Endothelial cell of umbilical vein (primary cell): Measurements from ENCODE around the gene CEP97. TPM values are rescaled to one million over a fixed set of nuclear protein-coding genes. Genes with fewer than 3 reads are reported as not detected.

Source experiments
- BruUV-seq: library from RNA; stranded (reverse); fragments of 400-500 nt; replicated peaks from 2 replicates; lab custom pipeline; 2021; lab: Mats Ljungman, UMichigan
- CTCF ChIA-PET: fragments of 300-600, 350-600 bp; sonication (Branson Sonifier 250); formaldehyde crosslinking; loops from one replicate; lab custom pipeline; 2021; ENCODE audit warnings: antibody characterized with exemption, inconsistent platforms; lab: Charles Lee
- POLR2A ChIA-PET: fragments of 300-600, 350-600 bp; sonication (Branson Sonifier 250); formaldehyde crosslinking; loops from one replicate; lab custom pipeline; 2021; ENCODE audit warnings: antibody characterized with exemption, inconsistent platforms; lab: Charles Lee
- DNase-seq: peaks from one replicate; pipeline ENCODE4 v3.0.0-alpha.2; 2011; ENCODE audit warnings: low read depth, low spot score
- FAIRE-seq: peaks from 2 replicates; lab custom pipeline; 2011; peaks lifted over from hg19 to GRCh38; lab: Jason Lieb, UNC
- H2AFZ ChIP-seq: 2 replicates; pipeline ENCODE4 v1.6.0; 2012; ENCODE audit warnings: low read depth, low read length, control low read depth, inconsistent platforms
- H3K27ac ChIP-seq: 2 replicates; pipeline ENCODE4 v1.5.1; 2011; ENCODE audit warnings: low read depth, mild to moderate bottlenecking, control low read depth, low read length, moderate library complexity; ENCODE audit not compliant: insufficient read depth
- H3K27me3 ChIP-seq, 2 experiments: 2 replicates each; pipeline versions ENCODE4 v1.6.0 to v1.6.1; 2011; ENCODE audit warnings: low read length in 2 of 2, mixed read lengths in 1 of 2; ENCODE audit not compliant: control insufficient read depth in 2 of 2, insufficient read depth in 2 of 2
- H3K36me3 ChIP-seq, 2 experiments: 2 replicates in 1 of 2; 3 replicates in 1 of 2; pipeline ENCODE4 v1.5.1; 2011; ENCODE audit warnings: low read length in 2 of 2, mild to moderate bottlenecking in 1 of 2, moderate library complexity in 1 of 2; ENCODE audit not compliant: control insufficient read depth in 2 of 2, insufficient read depth in 2 of 2; ENCODE audit errors: extremely low read depth in 1 of 2
- H3K4me1 ChIP-seq: 3 replicates; pipeline ENCODE4 v1.5.1; 2011; ENCODE audit warnings: mild to moderate bottlenecking, low read length; ENCODE audit not compliant: control insufficient read depth, insufficient read depth; ENCODE audit errors: extremely low read depth
- H3K4me2 ChIP-seq: 2 replicates; pipeline ENCODE4 v1.6.1; 2011; ENCODE audit warnings: low read length, control low read depth, mixed read lengths; ENCODE audit not compliant: insufficient read depth
- H3K4me3 ChIP-seq, 3 experiments: fragments of 200-600 bp in 1 of 3; sonication (generic), shearing (Covaris generic) in 1 of 3; replicated peaks in 1 of 3; 2 replicates each; pipeline ENCODE4 v1.5.1; 2011 to 2016; ENCODE audit warnings: control low read depth in 3 of 3, low read length in 3 of 3, mild to moderate bottlenecking in 2 of 3, inconsistent platforms in 1 of 3, low read depth in 1 of 3, moderate library complexity in 1 of 3; ENCODE audit not compliant: insufficient read depth in 1 of 3
- H3K79me2 ChIP-seq: 2 replicates; pipeline ENCODE4 v1.6.0; 2012; ENCODE audit warnings: low read length, inconsistent platforms; ENCODE audit not compliant: control insufficient read depth, insufficient read depth
- H3K9ac ChIP-seq: replicated peaks from 2 replicates; pipeline ENCODE3; 2011; ENCODE audit warnings: low read length, control low read depth; ENCODE audit not compliant: insufficient read depth; ENCODE audit errors: extremely low read depth
- H3K9me1 ChIP-seq: replicated peaks from 3 replicates; pipeline ENCODE4 v1.6.0; 2011; ENCODE audit warnings: mild to moderate bottlenecking, low read length; ENCODE audit not compliant: control insufficient read depth, insufficient read depth; ENCODE audit errors: extremely low read depth
- H3K9me3 ChIP-seq: replicated peaks from 2 replicates; pipeline ENCODE4 v1.5.1; 2012; ENCODE audit warnings: low read length, inconsistent platforms; ENCODE audit not compliant: control insufficient read depth, insufficient read depth
- H4K20me1 ChIP-seq: replicated peaks from 2 replicates; pipeline ENCODE3; 2011; ENCODE audit warnings: mild to moderate bottlenecking, low read length; ENCODE audit not compliant: control insufficient read depth, insufficient read depth; ENCODE audit errors: extremely low read depth
- EZH2 ChIP-seq: IDR thresholded peaks from 2 replicates; pipeline ENCODE4 v1.6.1; 2012; ENCODE audit warnings: borderline replicate concordance, low read depth, mild to moderate bottlenecking, moderate library complexity, low read length, inconsistent platforms; ENCODE audit not compliant: severe bottlenecking
- GATA2 ChIP-seq: IDR thresholded peaks from 2 replicates; pipeline ENCODE4 v1.7.0; 2011; ENCODE audit warnings: low read depth, mild to moderate bottlenecking, moderate library complexity, mixed read lengths, low read length; ENCODE audit not compliant: insufficient read length, insufficient read depth
- MAX ChIP-seq: IDR thresholded peaks from 2 replicates; pipeline ENCODE4 v1.6.1; 2011; ENCODE audit not compliant: insufficient read depth, insufficient read length
- POLR2AphosphoS5 ChIP-seq: IDR thresholded peaks from 2 replicates; pipeline ENCODE4 v1.6.1; 2012; ENCODE audit warnings: low read depth, mild to moderate bottlenecking, control low read depth, low read length, moderate library complexity; ENCODE audit not compliant: insufficient read depth
- dilution Hi-C: fragments of 300-500 bp; cut with MboI; formaldehyde crosslinking; loops from one replicate; pipeline ENCODE4 v1.15.0; 2019; ENCODE audit warnings: low sequenced_read_pairs; ENCODE audit not compliant: extremely low pct_ligation_motif_present
- intact Hi-C: fragments of 100-400 bp; cut with micrococcal nuclease; formaldehyde crosslinking; loops from one replicate; pipeline ENCODE4 v1.10.0; 2022
- polyA plus RNA-seq, 4 experiments: library from polyadenylated mRNA; depleted of rRNA in 3 of 4; stranded (reverse) in 3 of 4; unstranded in 1 of 4; fragments of >200 nt; gene quantifications; 2 replicates each; pipeline versions ENCODE4 v1.2.1 to v1.2.3, GENCODE V29; 2011 to 2012; ENCODE audit warnings: missing spikeins in 1 of 4
- total RNA-seq: library from RNA; stranded (reverse); gene quantifications from 2 replicates; pipeline ENCODE4 v1.2.3, GENCODE V29; 2021
- TF ChIP-seq, protein P1 (sequence below), 2 donors: IDR thresholded peaks; 1 replicate in 1 of 2; 2 replicates in 1 of 2; pipeline ENCODE4 v1.5.1; 2011; ENCODE audit warnings: low read length in 2 of 2, mild to moderate bottlenecking in 2 of 2, moderate library complexity in 2 of 2, control low read depth in 1 of 2, inconsistent platforms in 1 of 2, low read depth in 1 of 2; ENCODE audit not compliant: insufficient read depth in 1 of 2; ENCODE audit errors: extremely low read depth in 1 of 2

The CEP97 gene
- total and polyA plus RNA-seq, 2 donors (not counting 3 experiments of a cell fraction or from before 2014, with no cell fraction given), result 1.9 to 10.3 TPM

- Histone ChIP-seq H3K4me3 (peak overlapping the region; percentile 72 to 96 (median 94)), H3K9ac (peak overlapping the region; percentile 88), H3K27me3 (no peaks in the 10 kb centered on the region), H3K9me1 (no peaks in the 10 kb centered on the region), H3K36me3 (peaks cover 0 to 7% of the 10 kb centered on the region in 2 experiments), H3K4me2 (peak overlapping the region; percentile 99), H3K27ac (peak overlapping the region; percentile 53), H3K79me2 (peaks cover 18% of the 10 kb centered on the region), H3K4me1 (peaks cover 28% of the 10 kb centered on the region), H2AFZ (peak overlapping the region; percentile 90), H4K20me1 (no peaks in the 10 kb centered on the region), H3K9me3 (no peaks in the 10 kb centered on the region)
- ChIA-PET CTCF (interaction anchor here (0.9 to 1.6 kb wide), 6 partner anchors 18 to 529 kb away, joined by 3 to 7 read pairs (median 4); partner anchors contain the start of gene ZBTB11), POLR2A (interaction anchor here (1.1 kb wide), 2 partner anchors 23 to 126 kb away, joined by 3 to 6 read pairs; no protein-coding TSS in a partner anchor)
- DNase-seq (peak; percentile 53), FAIRE-seq (peak; percentile 4)
- peak; percentile 44 for TF ChIP-seq GATA2
- no peak for TF ChIP-seq EZH2
- no peak for TF ChIP-seq POLR2AphosphoS5
- TF ChIP-seq, protein P1, sequence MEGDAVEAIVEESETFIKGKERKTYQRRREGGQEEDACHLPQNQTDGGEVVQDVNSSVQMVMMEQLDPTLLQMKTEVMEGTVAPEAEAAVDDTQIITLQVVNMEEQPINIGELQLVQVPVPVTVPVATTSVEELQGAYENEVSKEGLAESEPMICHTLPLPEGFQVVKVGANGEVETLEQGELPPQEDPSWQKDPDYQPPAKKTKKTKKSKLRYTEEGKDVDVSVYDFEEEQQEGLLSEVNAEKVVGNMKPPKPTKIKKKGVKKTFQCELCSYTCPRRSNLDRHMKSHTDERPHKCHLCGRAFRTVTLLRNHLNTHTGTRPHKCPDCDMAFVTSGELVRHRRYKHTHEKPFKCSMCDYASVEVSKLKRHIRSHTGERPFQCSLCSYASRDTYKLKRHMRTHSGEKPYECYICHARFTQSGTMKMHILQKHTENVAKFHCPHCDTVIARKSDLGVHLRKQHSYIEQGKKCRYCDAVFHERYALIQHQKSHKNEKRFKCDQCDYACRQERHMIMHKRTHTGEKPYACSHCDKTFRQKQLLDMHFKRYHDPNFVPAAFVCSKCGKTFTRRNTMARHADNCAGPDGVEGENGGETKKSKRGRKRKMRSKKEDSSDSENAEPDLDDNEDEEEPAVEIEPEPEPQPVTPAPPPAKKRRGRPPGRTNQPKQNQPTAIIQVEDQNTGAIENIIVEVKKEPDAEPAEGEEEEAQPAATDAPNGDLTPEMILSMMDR (IDR thresholded peaks at IDR 0.05; ENCODE audit: extremely low read depth in 1 of 2, insufficient read depth in 1 of 2, low read depth in 1 of 2, low read length in 2 of 2), result no peak
- TF ChIP-seq MAX, result no peak
- dilution Hi-C loops (no loop called here), intact Hi-C loops (loop anchor here (1.0 to 2.0 kb wide), 4 partner anchors 31 to 124 kb away; partner anchors contain the start of genes NFKBIZ, NXPE3 and RPL24)
- BruUV-seq, result no TSS peak
Measured at GRCh38 chr3:101725194-101725889, 928 bp downstream of the CEP97 start.
